Measurements from ENCODE around the gene TSNAX. TPM values are rescaled to one million over a fixed set of nuclear protein-coding genes. Genes with fewer than 3 reads are reported as not detected.

Gene TSNAX
- total and polyA plus RNA-seq, 2 of the 4 experiments (the other 2 are of a cell fraction), result 19.6 to 60.6 TPM

- no peak overlapping the region for H3K9ac ChIP-seq (ENCODE audit: low read depth, low read length)
- TF ChIP-seq POLR2A (IDR thresholded peaks at IDR 0.05; ENCODE audit: low read depth, low read length) (no peak), ELK1 (IDR thresholded peaks at IDR 0.05; ENCODE audit: borderline replicate concordance, low read depth, low read length) (no peak), USF2 (IDR thresholded peaks at IDR 0.05; ENCODE audit: low read depth, low read length) (no peak), BHLHE40 (IDR thresholded peaks at IDR 0.05; ENCODE audit: low read depth, low read length) (no peak), CHD1 (IDR thresholded peaks at IDR 0.05; ENCODE audit: low read depth, low read length) (no peak), MAFK (IDR thresholded peaks at IDR 0.05; ENCODE audit: low read depth, low read length) (no peak), SMC3 (IDR thresholded peaks at IDR 0.05; ENCODE audit: low read depth, low read length) (no peak), CTCF (conservative IDR thresholded peaks at IDR 0.05; ENCODE audit: low read depth, low read length) (no peak), MAZ (IDR thresholded peaks at IDR 0.05; ENCODE audit: borderline replicate concordance, low read depth, low read length) (no peak), RFX5 (IDR thresholded peaks at IDR 0.05; ENCODE audit: low read depth, low read length) (no peak), CEBPB (IDR thresholded peaks at IDR 0.05; ENCODE audit: low read depth, low read length) (no peak), FOS (IDR thresholded peaks at IDR 0.05; ENCODE audit: low read depth, low read length) (no peak), MXI1 (IDR thresholded peaks at IDR 0.05; ENCODE audit: borderline replicate concordance, low read depth, low read length) (no peak), RAD21 (IDR thresholded peaks at IDR 0.05; ENCODE audit: low read length) (no peak), NFE2L2 (IDR thresholded peaks at IDR 0.05; ENCODE audit: low read depth, low read length) (no peak), RCOR1 (IDR thresholded peaks at IDR 0.05; ENCODE audit: insufficient replicate concordance, low read length) (no peak)
- H2BK15ac ChIP-seq (ENCODE audit: low read depth, low read length), result no peak overlapping the region
- H3K4ac ChIP-seq (ENCODE audit: low read depth, low read length), result no peak overlapping the region
- no peaks in the 10 kb centered on the region for H3K9me1 ChIP-seq (ENCODE audit: insufficient read depth, low read length)
- WGBS, 2 experiments (ENCODE audit: extremely low coverage in 2 of 2, insufficient read length in 1 of 2), result no CpG with 5 or more reads among the region's 2 CpGs
- DNase-seq (no peak), ATAC-seq (ENCODE audit: low read depth) (no peak)
- CTCF ChIA-PET, result no interaction called here
- no peak overlapping the region for H4K8ac ChIP-seq (ENCODE audit: low read depth in 2 of 2, low read length in 2 of 2)
- no peak overlapping the region for H3K18ac ChIP-seq (ENCODE audit: low read depth, low read length)
- intact Hi-C loops (cut with micrococcal nuclease), result no loop called here
- no peak overlapping the region for H3K4me2 ChIP-seq (ENCODE audit: low read depth, low read length)
- H4K20me1 ChIP-seq (ENCODE audit: insufficient read depth, low read length), result no peaks in the 10 kb centered on the region
- H3K23ac ChIP-seq (ENCODE audit: low read depth, low read length), result no peak overlapping the region; the same call in 1 of the 2 replicates
- H3K4me1 ChIP-seq (ENCODE audit: control insufficient read depth, insufficient read depth, low read length), result no peaks in the 10 kb centered on the region
- H2BK5ac ChIP-seq (ENCODE audit: low read depth, low read length, poor library complexity, severe bottlenecking), result no peak overlapping the region
- in situ Hi-C loops (cut with MboI; ENCODE audit: low sequenced_read_pairs), result no loop called here
- no peak overlapping the region for H3K56ac ChIP-seq (ENCODE audit: extremely low read depth, insufficient read depth, low read length)
- no peak overlapping the region for H3K4me3 ChIP-seq (ENCODE audit: insufficient read depth, low read depth, low read length)
- dilution Hi-C loops (cut with HindIII; ENCODE audit: low sequenced_read_pairs, unreplicated experiment), result no loop called here
- peaks cover 7 to 20% of the 10 kb centered on the region in 2 experiments for H3K79me1 ChIP-seq (ENCODE audit: low read depth in 1 of 2, low read length in 2 of 2)
- peaks cover 23% of the 10 kb centered on the region for H3K36me3 ChIP-seq (ENCODE audit: control insufficient read depth, insufficient read depth, low read length)
- no peaks in the 10 kb centered on the region for H3K9me3 ChIP-seq (ENCODE audit: control insufficient read depth, insufficient read depth, low read length)
- POLR2A ChIA-PET (ENCODE audit: unreplicated experiment), result no interaction called here
- no peaks in the 10 kb centered on the region for H3K27me3 ChIP-seq (ENCODE audit: control insufficient read depth, insufficient read depth, low read length)
- H2BK120ac ChIP-seq (ENCODE audit: low read depth, low read length), result no peak overlapping the region
- no peak overlapping the region for H4K91ac ChIP-seq (ENCODE audit: insufficient read depth, low read depth, low read length)
- no peak overlapping the region for H2AFZ ChIP-seq (replicated peaks; ENCODE audit: low read length, poor library complexity)
- no peak overlapping the region for H4K5ac ChIP-seq (ENCODE audit: low read depth, low read length)
- no peak overlapping the region for H2BK20ac ChIP-seq (ENCODE audit: low read depth, low read length)
- H2AK9ac ChIP-seq (replicated peaks; ENCODE audit: low read depth, low read length, poor library complexity), result no peak overlapping the region
- no TSS peak for BruUV-seq (replicated peaks)
- H3K27ac ChIP-seq (ENCODE audit: insufficient read depth, low read length), result no peak overlapping the region
- H3K14ac ChIP-seq (replicated peaks; ENCODE audit: low read depth, low read length), result no peak overlapping the region
- H2AK5ac ChIP-seq (ENCODE audit: low read depth, low read length), result no peak overlapping the region
These were observed 13.4 kb downstream of the TSNAX start for GRCh38 chr1:231541842-231542241.

Measured in IMR-90 (cell line).